ENCODE measurements around the gene YWHAB. TPM values are rescaled to one million over a fixed set of nuclear protein-coding genes. Genes with fewer than 3 reads are reported as not detected.

The YWHAB gene
- polyA plus RNA-seq, 1 of the 3 experiments (the other 2 are of a cell fraction): 84.3 TPM

GRCh38 chr20:44856442-44856841, 29.1 kb upstream of the YWHAB start:
- CTCF ChIA-PET: interaction anchor here (0.9 to 1.4 kb wide), 5 partner anchors 11 to 173 kb away, joined by 3 to 4 read pairs (median 4); no protein-coding TSS in a partner anchor
- no peak for TF ChIP-seq JUND (IDR thresholded peaks at IDR 0.05)
- no peak overlapping the region for H3K9ac ChIP-seq
- no peak overlapping the region for H2AFZ ChIP-seq (ENCODE audit: low read depth)
- WGBS (ENCODE audit: low lambda C conversion rate): 40% methylated on average over 2 of the region's 2 CpGs
- no peaks in the 10 kb centered on the region for H3K9me3 ChIP-seq
- peaks cover 3% of the 10 kb centered on the region for H3F3A ChIP-seq (replicated peaks; ENCODE audit: insufficient read depth)
- H3K9me2 ChIP-seq: no peaks in the 10 kb centered on the region
- no peaks in the 10 kb centered on the region for H3K79me2 ChIP-seq (ENCODE audit: insufficient read depth)
- peaks cover 0 to under 1% of the 10 kb centered on the region in 2 experiments; a peak in 1 of 4 replicates for H3K4me1 ChIP-seq (ENCODE audit: control insufficient read depth in 1 of 2, insufficient read depth in 2 of 2, low read depth in 1 of 2, low read length in 1 of 2)
- no peak overlapping the region for H3K4me2 ChIP-seq
- no peak overlapping the region for H3K4me3 ChIP-seq (ENCODE audit: low read depth in 2 of 2, low read length in 1 of 2)
- H3K27ac ChIP-seq (ENCODE audit: low read depth in 2 of 2, low read length in 1 of 2): no peak overlapping the region
- DNase-seq: no peak
- no peaks in the 10 kb centered on the region for H4K20me1 ChIP-seq (ENCODE audit: insufficient read depth)
- no peaks in the 10 kb centered on the region for H3K36me3 ChIP-seq (replicated peaks in 1 of 2; ENCODE audit: control insufficient read depth in 1 of 2, insufficient read depth in 2 of 2, low read length in 1 of 2)
- POLR2A ChIA-PET: no interaction called here
- no peaks in the 10 kb centered on the region; the same call in 1 of the 2 replicates for H3K27me3 ChIP-seq (ENCODE audit: insufficient read depth)

- Histone ChIP-seq H3K36me3 (replicated peaks in 1 of 2; ENCODE audit: control insufficient read depth in 1 of 2, insufficient read depth in 2 of 2, low read length in 1 of 2) (no peaks in the 10 kb centered on the region), H4K20me1 (ENCODE audit: insufficient read depth) (no peaks in the 10 kb centered on the region), H3K9ac (no peak overlapping the region), H3K27me3 (ENCODE audit: insufficient read depth) (no peaks in the 10 kb centered on the region; the same call in 1 of the 2 replicates), H3K4me1 (ENCODE audit: control insufficient read depth in 1 of 2, insufficient read depth in 2 of 2, low read depth in 1 of 2, low read length in 1 of 2) (peaks cover 0 to 2% of the 10 kb centered on the region in 2 experiments; a peak in 1 of 4 replicates), H3K9me2 (no peaks in the 10 kb centered on the region), H3K4me3 (ENCODE audit: low read depth in 2 of 2, low read length in 1 of 2) (no peak overlapping the region), H3F3A (replicated peaks; ENCODE audit: insufficient read depth) (peaks cover 6% of the 10 kb centered on the region), H3K79me2 (ENCODE audit: insufficient read depth) (no peaks in the 10 kb centered on the region), H2AFZ (ENCODE audit: low read depth) (no peak overlapping the region), H3K27ac (ENCODE audit: low read depth in 2 of 2, low read length in 1 of 2) (no peak overlapping the region), H3K9me3 (no peaks in the 10 kb centered on the region), H3K4me2 (no peak overlapping the region)
- CTCF ChIA-PET: interaction anchor here (0.9 to 1.4 kb wide), 5 partner anchors 10 to 173 kb away, joined by 3 to 4 read pairs (median 4); no protein-coding TSS in a partner anchor
- TF ChIP-seq GABPA (IDR thresholded peaks at IDR 0.05; ENCODE audit: low read depth) (no peak), ELF1 (IDR thresholded peaks at IDR 0.05) (no peak), CHD2 (IDR thresholded peaks at IDR 0.05; ENCODE audit: low read length, partially characterized antibody) (no peak), SIN3A (IDR thresholded peaks at IDR 0.05; ENCODE audit: borderline replicate concordance, low read depth, low read length) (no peak), FOSL2 (IDR thresholded peaks at IDR 0.05; ENCODE audit: borderline replicate concordance, low read depth) (no peak), RAD21 (IDR thresholded peaks at IDR 0.05; ENCODE audit: low read length) (no peak), FOXJ3 (CRISPR knock-in tag; IDR thresholded peaks at IDR 0.05) (no peak), TCF12 (IDR thresholded peaks at IDR 0.05) (no peak), YY1 (IDR thresholded peaks at IDR 0.05; ENCODE audit: low read depth) (no peak), NRF1 (IDR thresholded peaks at IDR 0.05; ENCODE audit: low read depth, low read length) (no peak), RFX5 (IDR thresholded peaks at IDR 0.05; ENCODE audit: low read length) (no peak), MXI1 (IDR thresholded peaks at IDR 0.05; ENCODE audit: low read depth, low read length) (no peak), POLR2AphosphoS5 (IDR thresholded peaks at IDR 0.05; ENCODE audit: low read depth, low read length) (no peak), FOXM1 (IDR thresholded peaks at IDR 0.05; ENCODE audit: low read depth) (no peak), EZH2phosphoT487 (IDR thresholded peaks at IDR 0.05; ENCODE audit: borderline replicate concordance, low read depth) (no peak), TAF1 (IDR thresholded peaks at IDR 0.05; ENCODE audit: borderline replicate concordance, low read depth, low read length) (no peak)
- TF ChIP-seq, protein P1, sequence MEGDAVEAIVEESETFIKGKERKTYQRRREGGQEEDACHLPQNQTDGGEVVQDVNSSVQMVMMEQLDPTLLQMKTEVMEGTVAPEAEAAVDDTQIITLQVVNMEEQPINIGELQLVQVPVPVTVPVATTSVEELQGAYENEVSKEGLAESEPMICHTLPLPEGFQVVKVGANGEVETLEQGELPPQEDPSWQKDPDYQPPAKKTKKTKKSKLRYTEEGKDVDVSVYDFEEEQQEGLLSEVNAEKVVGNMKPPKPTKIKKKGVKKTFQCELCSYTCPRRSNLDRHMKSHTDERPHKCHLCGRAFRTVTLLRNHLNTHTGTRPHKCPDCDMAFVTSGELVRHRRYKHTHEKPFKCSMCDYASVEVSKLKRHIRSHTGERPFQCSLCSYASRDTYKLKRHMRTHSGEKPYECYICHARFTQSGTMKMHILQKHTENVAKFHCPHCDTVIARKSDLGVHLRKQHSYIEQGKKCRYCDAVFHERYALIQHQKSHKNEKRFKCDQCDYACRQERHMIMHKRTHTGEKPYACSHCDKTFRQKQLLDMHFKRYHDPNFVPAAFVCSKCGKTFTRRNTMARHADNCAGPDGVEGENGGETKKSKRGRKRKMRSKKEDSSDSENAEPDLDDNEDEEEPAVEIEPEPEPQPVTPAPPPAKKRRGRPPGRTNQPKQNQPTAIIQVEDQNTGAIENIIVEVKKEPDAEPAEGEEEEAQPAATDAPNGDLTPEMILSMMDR (IDR thresholded peaks at IDR 0.05): no peak
- TF ChIP-seq, protein P2, sequence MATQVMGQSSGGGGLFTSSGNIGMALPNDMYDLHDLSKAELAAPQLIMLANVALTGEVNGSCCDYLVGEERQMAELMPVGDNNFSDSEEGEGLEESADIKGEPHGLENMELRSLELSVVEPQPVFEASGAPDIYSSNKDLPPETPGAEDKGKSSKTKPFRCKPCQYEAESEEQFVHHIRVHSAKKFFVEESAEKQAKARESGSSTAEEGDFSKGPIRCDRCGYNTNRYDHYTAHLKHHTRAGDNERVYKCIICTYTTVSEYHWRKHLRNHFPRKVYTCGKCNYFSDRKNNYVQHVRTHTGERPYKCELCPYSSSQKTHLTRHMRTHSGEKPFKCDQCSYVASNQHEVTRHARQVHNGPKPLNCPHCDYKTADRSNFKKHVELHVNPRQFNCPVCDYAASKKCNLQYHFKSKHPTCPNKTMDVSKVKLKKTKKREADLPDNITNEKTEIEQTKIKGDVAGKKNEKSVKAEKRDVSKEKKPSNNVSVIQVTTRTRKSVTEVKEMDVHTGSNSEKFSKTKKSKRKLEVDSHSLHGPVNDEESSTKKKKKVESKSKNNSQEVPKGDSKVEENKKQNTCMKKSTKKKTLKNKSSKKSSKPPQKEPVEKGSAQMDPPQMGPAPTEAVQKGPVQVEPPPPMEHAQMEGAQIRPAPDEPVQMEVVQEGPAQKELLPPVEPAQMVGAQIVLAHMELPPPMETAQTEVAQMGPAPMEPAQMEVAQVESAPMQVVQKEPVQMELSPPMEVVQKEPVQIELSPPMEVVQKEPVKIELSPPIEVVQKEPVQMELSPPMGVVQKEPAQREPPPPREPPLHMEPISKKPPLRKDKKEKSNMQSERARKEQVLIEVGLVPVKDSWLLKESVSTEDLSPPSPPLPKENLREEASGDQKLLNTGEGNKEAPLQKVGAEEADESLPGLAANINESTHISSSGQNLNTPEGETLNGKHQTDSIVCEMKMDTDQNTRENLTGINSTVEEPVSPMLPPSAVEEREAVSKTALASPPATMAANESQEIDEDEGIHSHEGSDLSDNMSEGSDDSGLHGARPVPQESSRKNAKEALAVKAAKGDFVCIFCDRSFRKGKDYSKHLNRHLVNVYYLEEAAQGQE (IDR thresholded peaks at IDR 0.05; ENCODE audit: low read depth, low read length): no peak
- TF ChIP-seq, protein P3, sequence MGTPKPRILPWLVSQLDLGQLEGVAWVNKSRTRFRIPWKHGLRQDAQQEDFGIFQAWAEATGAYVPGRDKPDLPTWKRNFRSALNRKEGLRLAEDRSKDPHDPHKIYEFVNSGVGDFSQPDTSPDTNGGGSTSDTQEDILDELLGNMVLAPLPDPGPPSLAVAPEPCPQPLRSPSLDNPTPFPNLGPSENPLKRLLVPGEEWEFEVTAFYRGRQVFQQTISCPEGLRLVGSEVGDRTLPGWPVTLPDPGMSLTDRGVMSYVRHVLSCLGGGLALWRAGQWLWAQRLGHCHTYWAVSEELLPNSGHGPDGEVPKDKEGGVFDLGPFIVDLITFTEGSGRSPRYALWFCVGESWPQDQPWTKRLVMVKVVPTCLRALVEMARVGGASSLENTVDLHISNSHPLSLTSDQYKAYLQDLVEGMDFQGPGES (IDR thresholded peaks at IDR 0.05; ENCODE audit: low read depth, low read length): no peak
- WGBS (ENCODE audit: low lambda C conversion rate): 70% methylated on average over 6 of the region's 6 CpGs
- POLR2A ChIA-PET: no interaction called here
- no peak for DNase-seq
These were observed 28.6 kb upstream of the YWHAB start for GRCh38 chr20:44856856-44857448.

Data from SK-N-SH (cell line).